Anterior cingulate cortex (tissue), 58 donors: ENCODE data around the gene KLHL3.

Experiments used
- DNase-seq, 58 donors: peaks; one replicate each; lab custom pipeline; 2025; lab: John Stamatoyannopoulos, UW

Gene KLHL3

GRCh38 chr5:137750436-137750835 lies 14.5 kb upstream of the KLHL3 start:
- no peak for DNase-seq

- no peak for DNase-seq
These were observed 12.0 kb upstream of the KLHL3 start for GRCh38 chr5:137747848-137748247.

- DNase-seq: peak in 30 of 58 donors; percentile 1 to 78 (median 22)
These were observed 7.2 kb upstream of the KLHL3 start for GRCh38 chr5:137743031-137743640.

GRCh38 chr5:137741718-137742117 lies 5.8 kb upstream of the KLHL3 start:
- DNase-seq: no peak

- no peak for DNase-seq
These were observed 3.8 kb upstream of the KLHL3 start for GRCh38 chr5:137739737-137740136.

GRCh38 chr5:137738947-137739346 lies 3.1 kb upstream of the KLHL3 start:
- no peak for DNase-seq

GRCh38 chr5:137737349-137738131 lies 1.7 kb upstream of the KLHL3 start:
- DNase-seq: no peak

GRCh38 chr5:137736496-137736895 lies 607 bp upstream of the KLHL3 start:
- no peak for DNase-seq

GRCh38 chr5:137734962-137735554 lies 831 bp downstream of the KLHL3 start:
- DNase-seq: peak in 26 of 58 donors; percentile 8 to 72 (median 26)

GRCh38 chr5:137734331-137734730 lies 1.6 kb downstream of the KLHL3 start:
- DNase-seq: no peak

- no peak for DNase-seq
These were observed 2.0 kb downstream of the KLHL3 start for GRCh38 chr5:137733922-137734321.

GRCh38 chr5:137733006-137733405 lies 2.9 kb downstream of the KLHL3 start:
- DNase-seq: no peak

GRCh38 chr5:137731176-137731575 lies 4.7 kb downstream of the KLHL3 start:
- no peak for DNase-seq

- no peak for DNase-seq
These were observed 5.6 kb downstream of the KLHL3 start for GRCh38 chr5:137730336-137730735.

GRCh38 chr5:137728048-137728447 lies 7.8 kb downstream of the KLHL3 start:
- DNase-seq: no peak

- no peak for DNase-seq
These were observed 8.3 kb downstream of the KLHL3 start for GRCh38 chr5:137727623-137728022.

GRCh38 chr5:137724251-137724650 lies 11.6 kb downstream of the KLHL3 start:
- DNase-seq: no peak

GRCh38 chr5:137718611-137719010 lies 17.3 kb downstream of the KLHL3 start:
- DNase-seq: no peak

GRCh38 chr5:137716337-137716736 lies 19.6 kb downstream of the KLHL3 start:
- DNase-seq: no peak

GRCh38 chr5:137715456-137715855 lies 20.4 kb downstream of the KLHL3 start:
- DNase-seq: no peak

- DNase-seq: no peak
These were observed 20.9 kb downstream of the KLHL3 start for GRCh38 chr5:137714946-137715345.

GRCh38 chr5:137714494-137714893 lies 21.4 kb downstream of the KLHL3 start:
- no peak for DNase-seq
